Stimulated activated CD8-positive, alpha-beta memory T cell treated with anti-CD3 and anti-CD28 coated beads, Interleukin-12 subunit alpha, Interleukin-12 subunit beta, amount 100 ng/mL, for 24 hours (primary cell): ENCODE measurements around the gene TACR2.

Experiments
- DNase-seq: peaks from one replicate; pipeline ENCODE4 v3.0.0-alpha.2; 2020; ENCODE audit errors: extremely low read depth

Gene TACR2

DNA sequence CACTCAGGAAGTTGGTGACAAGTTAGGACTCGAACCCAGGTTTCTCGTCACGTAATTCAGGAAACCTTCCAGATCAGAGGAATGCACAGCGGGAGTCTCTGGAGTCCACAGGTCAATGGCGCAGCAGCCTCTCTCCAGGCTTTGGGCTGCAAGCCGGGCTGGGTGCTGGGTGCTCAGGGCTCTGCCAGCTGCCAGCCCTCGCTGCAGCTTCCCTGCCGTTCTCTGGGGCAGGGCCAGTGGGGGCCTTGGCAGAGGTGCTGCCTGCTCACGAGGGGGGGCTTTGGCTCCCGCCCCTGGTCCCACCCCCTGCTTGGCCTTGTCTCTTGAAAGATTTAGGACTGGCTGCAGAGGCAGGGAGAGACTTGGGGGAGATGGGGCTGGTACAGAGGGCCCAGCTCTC lies at the start of gene TACR2:
Gene TACR2 (minus strand): TSS at position 224 of the 400 bp plus-strand sequence. CDS start 595 bp downstream, outside the sequence.
- no peak for DNase-seq

DNA sequence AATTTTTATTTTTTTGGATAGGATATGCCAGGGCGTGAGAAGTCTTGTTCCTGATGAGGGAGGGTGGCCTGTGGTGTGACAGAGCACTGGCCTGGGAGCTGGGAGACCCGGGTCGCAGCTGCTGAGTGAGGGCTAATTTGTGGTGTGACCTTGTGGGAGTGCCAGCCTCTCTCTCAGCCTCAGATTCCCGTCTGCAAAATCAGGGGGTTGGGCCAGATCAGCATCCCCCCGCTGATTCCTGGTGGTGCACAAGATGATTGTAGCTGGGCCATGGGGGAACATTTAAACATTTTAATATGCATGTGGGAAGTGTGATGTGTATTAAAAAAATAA lies 49.4 kb upstream of the TACR2 start:
- no peak for DNase-seq

DNA sequence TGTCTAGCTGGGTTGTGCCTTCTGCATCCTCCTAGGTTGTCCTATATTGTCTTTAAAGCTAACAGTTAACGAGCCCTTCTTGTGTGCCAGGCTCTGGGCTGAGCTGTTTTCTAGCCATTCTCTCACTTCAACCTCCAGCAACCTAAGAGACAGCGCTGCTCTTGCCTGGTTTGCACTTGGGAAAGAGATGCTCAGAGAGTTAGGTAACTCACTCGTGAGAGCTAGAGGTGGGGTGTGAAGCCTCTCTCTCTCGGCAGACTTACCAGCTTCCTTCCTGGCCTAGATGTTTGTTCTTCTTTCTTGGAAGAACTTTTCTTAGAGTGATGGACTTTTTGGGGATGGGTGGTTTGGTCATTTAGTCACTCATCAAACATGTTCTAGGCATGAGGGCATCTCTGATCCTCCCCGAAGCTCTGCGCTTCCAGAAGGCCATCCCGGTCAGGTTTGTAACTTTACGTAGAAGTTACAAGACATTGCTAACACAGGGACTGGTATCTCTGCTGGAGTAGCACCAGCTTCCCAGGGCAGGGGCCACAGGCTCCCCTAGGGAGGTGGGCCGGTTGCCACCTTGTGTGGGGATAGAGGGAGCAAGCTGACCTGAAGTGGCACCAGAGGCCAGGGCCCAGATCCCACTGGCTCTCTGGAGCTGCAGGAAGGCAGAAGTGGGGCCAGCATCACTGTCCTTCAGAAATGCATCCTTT lies 48.9 kb upstream of the TACR2 start:
- DNase-seq = no peak

DNA sequence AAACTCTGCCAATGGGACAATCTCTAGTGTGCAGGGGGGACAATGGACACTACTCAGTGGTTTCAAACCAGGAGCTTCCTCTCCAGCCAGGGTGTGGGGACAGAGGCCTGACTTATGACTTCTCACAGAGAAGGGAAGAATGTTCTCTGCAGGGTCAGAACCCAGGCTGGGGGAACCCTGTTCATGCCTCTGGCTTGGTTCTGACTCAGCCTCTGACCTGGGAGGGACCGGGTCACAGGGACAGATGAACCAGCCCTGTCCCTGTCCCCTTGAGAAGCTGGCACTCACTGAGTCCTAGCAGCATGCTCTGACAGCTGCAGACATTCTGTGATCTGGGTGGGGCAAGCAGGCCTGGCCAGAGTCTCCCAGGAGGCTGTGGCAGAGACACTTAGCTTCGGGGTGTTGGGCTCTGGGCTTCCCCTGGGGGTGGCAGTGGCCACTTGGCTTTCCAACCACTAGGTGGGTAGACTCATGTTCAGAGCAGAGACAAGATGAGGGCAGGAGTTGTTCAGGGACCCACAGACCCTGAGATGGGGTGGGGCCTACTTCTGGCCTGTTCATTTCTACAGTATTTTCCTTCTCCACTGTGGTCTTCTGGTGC lies 48.2 kb upstream of the TACR2 start:
- no peak for DNase-seq

DNA sequence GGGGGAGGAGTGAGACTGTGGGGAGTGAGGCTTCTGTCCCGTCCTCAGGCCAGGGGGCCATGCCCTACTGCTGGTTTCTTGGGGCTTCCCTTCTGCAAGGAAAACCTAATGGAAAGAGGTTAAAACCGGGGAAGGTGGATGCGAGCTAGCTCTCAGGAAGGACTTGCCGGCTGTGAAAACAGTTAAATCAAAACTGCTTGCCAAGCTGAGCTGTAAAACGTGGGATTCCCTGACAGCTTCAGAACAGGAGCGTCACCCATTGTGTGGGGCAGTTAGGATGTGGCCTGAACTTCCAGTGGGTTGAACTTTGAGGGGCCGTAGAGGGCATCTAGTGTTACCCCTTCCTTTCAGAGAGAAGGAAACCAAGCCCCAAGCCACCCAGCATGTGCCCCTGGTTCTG lies 47.7 kb upstream of the TACR2 start:
- no peak for DNase-seq

DNA sequence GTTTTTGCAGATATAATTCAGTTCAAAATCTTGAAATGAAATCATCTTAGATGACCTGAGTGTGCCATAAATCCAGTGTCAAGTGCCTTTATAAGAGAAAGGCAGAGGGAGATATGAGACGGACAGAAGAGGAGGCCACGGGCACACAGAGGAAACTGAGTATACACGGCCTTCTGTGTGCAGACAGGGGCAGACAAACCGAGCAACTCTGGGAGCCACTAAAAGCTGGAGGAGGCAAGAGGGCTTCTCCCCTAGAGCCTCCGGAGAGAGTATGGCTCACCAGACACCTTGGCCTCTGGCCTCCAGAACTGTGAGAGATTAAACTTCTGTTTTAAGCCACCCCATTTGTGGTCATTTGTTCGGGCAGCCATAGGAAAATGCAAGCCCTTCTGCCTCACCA lies 47.2 kb upstream of the TACR2 start:
- no peak for DNase-seq

DNA sequence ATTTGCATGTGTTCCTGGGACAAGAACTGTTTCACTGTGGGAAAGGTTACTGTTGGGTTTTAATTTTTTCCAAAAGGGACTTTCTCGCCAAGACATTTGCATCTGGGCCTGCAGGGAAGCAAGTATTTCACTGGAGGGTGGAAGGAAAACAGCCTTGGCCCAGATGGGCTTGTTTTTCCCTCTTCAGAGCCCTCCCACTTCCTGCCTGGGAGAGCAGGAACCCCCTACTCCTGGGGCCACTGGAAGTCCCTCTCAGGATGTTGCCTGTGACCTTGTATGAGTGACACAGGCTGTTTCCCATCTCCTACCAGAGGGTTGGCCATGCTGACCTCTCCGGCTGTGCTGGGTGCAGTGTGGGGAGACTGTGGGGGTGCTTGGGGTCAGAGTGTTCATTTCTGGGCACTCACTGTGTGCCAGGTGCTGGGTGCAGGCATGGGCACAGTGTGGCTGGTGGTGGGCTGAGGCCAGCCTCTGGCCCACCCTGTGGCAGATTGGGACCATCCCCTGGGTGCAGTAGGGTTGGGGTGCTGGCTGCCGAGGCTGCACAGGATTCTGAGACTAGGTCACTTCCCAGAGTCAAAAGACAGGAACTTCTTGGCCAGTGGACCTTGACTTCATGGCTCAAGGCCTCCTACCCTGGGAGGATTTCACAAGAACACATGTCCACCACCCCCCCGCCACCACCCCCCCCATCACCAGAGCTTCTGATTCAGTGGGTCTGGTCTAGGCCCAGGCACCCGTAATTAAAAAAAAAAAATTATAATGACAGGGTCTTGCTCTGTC lies 44.7 kb upstream of the TACR2 start:
- DNase-seq = no peak

DNA sequence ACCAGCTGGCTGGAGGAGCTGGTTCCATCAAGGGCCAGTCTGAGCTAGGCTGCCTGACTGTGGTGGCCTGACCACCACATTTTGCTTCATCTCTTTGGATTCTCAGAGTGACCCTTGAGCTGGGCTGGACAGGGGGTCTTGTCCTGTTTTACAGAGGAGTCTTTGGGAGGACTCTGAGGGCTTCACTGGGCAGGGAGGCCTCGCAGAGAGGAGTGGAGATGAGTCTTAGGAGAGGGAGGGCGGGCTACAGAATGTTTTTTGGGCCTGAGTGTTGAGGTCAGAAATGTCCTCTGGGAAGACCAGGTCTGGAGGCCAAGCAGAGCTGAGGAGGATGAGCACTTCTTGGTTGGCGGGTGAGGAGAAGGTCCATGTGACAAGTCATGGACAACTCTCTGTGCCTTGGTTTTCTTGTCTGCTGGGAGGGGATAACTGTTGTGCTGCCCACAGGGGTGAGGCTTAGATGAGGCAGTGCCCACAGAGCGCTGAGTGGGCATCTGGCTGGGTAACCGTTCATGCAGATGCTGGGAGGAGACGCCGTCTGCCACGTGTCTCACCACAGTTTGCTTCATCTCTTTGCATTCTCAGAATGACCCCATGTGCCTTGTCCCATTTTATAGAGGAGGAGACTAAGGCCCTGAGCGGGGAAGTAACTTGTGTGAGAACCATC lies 44.0 kb upstream of the TACR2 start:
- DNase-seq = no peak

DNA sequence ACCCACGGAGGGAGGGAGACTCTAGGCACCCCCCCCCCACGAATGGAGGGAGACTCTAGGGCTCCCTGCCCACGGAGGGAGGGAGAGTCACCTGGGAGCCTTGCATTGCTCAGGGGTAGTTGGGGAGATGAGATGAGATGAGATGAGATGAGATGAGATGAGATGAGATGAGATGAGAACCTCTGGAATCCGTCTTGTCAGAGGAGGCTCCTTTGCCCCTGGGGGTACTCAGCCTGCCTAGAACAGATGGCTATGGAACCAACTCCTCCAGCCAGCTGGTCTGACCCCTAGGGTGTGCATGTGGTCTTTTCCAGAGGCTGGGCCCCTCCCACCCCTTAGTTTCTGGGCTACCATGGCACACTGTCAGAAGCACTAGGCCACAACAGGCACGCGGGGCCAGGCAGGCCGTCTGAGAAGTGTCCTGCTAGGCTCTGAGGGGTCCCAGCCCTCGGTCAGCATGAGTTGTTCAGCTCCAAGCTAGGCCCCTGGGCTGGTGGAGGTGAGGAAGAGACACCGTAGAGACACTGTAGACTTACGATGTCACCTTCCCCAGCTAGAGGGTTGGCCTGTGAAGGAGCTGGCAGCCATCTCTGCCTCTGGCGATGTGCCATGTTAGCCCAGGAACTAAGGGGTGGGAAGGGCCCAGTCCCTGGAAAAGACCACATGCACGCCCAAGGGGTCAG lies 43.3 kb upstream of the TACR2 start:
- no peak for DNase-seq

DNA sequence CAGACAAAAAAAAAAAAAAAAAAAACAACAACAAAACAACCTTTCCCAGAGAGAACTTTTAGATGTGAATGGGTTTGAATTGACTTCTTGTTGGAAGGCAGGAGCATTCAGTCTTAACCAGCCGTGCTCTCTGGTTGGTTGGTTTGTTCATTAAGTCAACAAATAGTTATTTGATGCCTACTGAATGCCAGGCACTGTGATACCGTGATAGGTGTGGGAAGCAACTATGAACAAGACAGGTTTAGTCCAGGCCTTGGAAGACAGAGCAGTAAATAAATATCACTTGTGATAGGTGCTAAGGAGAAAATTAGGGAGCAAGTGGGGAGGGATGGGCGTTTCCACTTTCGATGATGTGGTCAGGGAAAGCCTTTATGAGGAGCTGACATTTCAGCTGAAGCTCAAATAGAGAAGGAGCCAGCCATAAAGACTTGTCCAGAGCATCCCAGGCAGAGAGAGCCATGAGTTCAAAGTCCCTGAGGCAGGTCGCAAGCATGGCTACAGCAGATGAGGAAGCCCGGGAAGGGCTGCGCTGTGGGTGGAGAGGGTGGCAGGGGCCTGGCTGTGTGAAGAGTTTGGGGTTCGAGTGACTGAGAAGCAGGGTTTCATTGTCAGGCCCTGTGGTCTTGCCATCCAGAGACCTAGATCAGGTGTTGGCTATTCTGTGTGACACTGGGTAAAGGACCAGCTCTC lies 42.5 kb upstream of the TACR2 start:
- DNase-seq = no peak

DNA sequence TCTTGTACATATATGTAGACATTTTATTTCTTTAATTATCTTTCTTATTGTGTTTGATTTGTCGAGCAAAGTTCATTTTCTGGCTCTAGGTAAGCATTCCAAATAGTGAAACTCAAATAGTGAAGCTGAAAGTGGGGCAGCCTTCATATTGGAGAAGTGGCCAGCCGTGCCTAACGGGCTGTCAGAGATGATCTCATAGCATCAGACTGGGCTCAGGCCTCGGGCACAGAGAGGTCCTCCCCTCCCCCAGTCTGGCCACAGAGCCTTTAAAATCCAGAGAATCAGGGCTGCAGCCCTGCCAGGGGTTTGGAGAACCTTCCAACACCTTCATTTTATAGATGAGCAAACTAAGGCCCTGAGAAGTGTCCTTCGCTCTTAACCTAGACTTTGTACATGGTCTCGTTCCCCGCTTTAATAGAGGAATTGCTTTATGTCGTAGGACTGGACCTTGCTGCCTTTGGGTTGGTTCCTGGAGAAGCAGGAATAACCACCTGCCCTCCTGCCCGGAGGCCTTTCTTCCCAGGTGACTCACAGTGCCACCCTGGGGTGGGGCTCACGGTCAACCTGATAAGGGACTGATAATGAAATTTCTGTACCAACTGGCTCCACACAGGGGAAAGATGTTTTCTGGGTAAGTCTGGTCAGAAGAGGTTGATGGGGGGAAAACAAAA lies 41.8 kb upstream of the TACR2 start:
- no peak for DNase-seq

DNA sequence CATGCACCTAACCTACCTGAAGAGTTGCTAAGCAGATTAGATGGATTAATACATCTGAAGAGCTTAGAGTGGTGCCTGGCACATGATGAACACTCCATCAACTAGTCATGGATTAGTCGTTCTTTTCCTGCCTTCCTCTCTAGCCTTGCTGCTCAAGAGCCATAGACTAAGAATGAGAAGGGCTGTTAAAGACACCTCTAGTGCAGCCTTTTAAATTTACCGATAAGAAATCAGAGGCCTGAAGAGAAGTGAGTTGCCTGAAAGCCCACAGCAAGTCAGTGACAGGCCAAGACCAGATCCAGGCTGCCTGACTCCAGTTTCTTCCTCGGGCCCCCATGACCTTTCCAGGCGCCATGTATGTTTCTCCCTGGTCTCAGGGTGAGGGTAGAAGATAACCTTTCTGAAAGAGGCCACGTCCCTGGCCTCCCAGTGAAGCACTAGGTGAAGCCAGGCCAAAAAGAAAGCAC lies 41.1 kb upstream of the TACR2 start:
- no peak for DNase-seq

DNA sequence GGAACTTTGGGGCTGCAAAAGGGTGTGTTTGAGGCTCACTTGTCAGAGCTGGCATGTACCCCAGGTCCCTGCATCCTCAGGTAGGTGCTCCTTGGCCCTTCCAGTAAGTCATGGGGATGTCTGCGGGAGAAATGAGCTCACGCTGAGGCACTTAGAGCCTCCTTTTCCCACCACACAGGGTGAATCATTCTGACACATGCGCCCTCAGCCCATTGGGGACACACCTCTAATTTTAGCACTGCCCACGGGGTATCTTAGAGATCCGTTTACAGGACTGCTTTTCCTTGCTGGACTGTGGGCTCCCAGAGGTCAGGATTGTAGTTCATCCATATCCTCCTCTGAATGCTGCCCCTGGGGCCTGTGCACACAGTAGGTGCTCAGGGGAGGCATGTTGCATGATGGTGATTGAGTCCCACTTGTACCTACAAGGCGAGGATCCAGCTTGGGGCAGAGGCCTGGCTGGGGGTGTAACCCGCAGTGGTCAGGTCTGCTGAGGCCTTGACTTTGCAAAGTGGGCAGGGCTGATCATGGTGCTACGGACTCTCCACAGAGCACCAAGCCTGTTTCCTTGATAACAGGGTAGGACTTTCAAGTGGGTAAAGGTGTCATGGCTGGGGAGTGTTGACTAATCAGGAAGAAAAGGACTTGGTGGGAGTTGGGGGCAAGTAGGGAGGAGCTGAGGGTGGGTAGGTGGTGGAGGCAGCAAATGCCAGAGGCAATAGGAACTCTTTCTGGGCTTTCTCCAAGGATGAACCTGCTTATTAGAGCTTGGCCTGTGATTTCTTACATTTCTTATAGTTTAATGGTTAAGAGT lies 40.4 kb upstream of the TACR2 start:
- DNase-seq = no peak

DNA sequence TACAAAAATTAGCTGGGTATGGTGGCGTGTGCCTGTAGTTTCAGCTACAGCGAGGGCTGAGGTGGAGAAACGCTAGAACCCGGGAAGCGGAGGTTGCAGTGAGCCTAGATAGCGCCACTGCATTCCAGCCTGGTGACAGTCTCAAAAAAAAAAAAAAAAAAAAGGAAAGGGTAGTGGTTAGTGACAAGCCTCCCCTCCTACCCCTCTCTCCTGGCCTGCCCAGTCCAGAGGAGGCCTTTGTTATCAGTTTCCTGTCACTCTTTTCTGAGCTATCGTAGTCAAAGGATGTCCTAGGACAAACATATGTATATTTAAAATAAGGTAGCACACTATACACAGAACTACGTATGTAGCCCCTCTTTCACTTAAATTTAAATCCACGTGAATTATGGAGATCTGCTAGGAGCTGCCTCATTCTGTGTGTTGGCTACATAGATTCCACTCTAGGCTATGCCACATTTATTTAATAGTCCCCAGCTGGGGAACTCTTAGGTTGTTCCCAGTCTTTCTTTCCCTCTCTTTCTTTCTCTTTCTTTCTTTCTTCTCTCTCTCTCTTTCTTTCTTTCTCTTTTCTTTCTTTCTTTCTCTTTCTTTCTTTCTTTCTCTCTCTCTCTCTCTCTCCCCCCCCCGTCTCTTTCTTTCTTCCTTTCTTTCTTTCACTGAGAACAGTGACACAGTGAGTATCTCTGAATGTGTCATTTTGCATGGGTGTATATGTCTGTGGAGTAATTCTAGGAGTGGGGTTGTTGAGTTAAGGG lies 38.5 kb upstream of the TACR2 start:
- DNase-seq = no peak

DNA sequence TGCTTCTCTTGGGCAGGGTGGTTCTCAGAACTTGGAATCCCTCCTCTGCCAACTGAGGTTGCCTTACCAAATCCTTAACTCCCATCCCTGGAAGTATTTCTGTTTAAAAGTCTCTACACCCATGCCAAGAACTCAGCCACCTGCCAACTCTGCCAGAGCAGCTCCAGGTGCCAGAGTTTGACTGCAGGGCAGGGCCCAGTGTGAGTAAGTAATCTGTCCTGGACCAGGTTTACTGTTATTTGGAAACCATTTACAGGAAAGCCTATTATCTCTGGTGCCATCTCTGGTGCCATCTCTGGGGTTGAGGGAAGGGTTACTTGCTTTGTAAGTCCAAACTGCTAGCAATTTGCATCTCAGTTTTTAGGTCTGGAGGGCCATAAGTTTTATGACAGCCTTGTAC lies 37.1 kb upstream of the TACR2 start:
- no peak for DNase-seq

DNA sequence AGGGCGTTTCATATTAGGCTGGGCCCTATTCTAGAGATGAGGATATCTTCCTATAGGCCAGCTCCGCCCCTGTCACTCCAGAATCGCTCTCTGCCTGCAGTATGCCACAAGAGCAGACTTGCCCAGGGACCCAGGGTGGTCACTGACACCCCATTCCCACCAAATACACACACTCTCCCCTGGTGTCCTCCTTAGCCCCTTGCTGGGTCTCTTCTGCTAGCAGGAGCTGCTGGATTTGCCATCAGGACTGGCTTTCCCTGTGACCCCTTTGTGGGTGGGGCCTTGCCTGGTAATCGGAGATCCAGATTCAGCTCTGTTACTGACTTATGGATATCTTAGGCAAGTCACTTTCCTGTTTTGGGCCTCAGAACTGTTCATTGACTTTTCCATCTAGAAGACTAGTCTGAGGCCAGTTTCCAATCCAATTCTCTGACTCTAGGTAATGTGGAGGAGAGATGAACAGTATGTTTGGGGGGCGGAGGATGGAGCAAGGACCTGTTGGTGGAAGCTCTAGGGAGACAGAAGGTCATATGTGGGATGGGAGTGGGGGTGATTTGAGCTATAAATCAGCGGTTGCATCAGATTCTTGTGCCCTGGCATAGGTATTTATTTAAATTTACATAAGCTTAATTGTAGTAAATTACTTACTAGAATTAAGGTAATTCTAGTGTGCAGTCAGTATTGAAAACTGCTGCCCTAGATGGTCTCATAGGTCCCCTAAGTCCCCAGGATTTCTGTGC lies 36.1 kb upstream of the TACR2 start:
- no peak for DNase-seq

DNA sequence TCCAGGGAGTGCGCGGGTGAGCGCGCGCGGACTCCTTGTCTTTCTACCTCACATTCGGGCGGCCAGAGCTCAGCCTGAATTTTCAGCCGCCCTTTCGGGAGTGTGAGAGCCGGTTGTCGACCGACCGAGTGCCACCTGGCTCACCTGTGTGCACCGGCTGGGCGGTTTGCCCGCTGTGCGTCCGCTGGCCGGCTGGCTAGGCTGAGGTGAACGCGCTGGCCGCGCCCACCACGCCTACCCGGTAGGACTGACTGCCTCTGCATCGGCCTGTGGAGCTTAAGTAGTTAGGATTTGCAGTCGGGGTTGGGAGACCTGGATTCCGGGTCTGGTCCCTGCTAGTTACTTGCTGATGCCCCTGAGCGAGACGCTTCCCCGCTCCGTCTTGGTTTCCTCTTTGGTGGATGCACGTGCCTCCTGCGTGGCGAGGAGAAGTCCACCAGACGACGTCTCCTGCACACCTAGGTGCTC lies 35.1 kb upstream of the TACR2 start:
- DNase-seq = no peak

DNA sequence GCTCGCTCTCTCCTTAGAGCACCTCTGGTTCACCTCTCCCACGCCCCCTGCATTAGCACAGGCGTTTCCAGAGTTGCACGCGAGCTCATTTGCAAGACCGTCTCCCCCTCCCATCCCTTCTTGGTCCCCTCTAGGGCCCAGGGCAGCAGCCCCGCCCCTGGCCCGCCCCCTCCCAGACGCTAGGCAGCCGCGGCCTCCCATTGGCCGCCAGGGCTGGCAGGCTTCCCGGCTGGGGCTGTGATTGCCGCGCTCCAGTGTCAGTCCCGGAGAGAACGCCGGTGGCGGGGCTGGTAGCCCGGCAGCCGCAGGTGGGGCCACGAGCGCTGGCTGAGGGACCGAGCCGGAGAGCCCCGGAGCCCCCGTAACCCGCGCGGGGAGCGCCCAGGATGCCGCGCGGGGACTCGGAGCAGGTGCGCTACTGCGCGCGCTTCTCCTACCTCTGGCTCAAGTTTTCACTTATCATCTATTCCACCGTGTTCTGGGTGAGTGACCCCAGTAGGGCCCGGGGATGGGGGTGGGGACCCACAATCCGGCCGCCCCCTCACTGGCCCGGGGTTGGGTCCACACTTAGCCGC lies 34.6 kb upstream of the TACR2 start, which contains the start of gene TSPAN15:
Gene TSPAN15 (plus strand): TSS at position 257 of the 575 bp plus-strand sequence. CDS start 130 bp downstream, at position 387.
- peak; percentile 61 for DNase-seq
